B cell (primary cell): Measurements from ENCODE around the gene TUBA8. TPM values are rescaled to one million over a fixed set of nuclear protein-coding genes. Genes with fewer than 3 reads are reported as not detected.
"Not testable (repeated sequence)": the region's sequence is repeated elsewhere in the genome, so short reads cannot be mapped to it uniquely, and the experiment has no call there.

Source experiments
- ATAC-seq: fragments of 200-7000 bp; cut with Tn5 transposase; one replicate; pipeline ENCODE4 v1.10.0; 2021; ENCODE audit warnings: low read depth, mild to moderate bottlenecking, moderate number of reproducible peaks, moderate library complexity
- CTCF ChIA-PET: fragments of 350-600 bp; sonication (Branson Sonifier 250); formaldehyde crosslinking; loops from one replicate; lab custom pipeline; 2021; ENCODE audit warnings: antibody characterized with exemption, inconsistent platforms; lab: Charles Lee
- POLR2A ChIA-PET: fragments of 350-600 bp; sonication (Branson Sonifier 250); formaldehyde crosslinking; loops from one replicate; lab custom pipeline; 2021; ENCODE audit warnings: antibody characterized with exemption; lab: Charles Lee
- DNase-seq: peaks from one replicate; pipeline ENCODE4 v3.0.0; 2013
- H2AFZ ChIP-seq: 2 replicates; pipeline ENCODE4 v1.6.1; 2012; ENCODE audit warnings: mild to moderate bottlenecking, low read depth, low read length; ENCODE audit not compliant: insufficient read depth, poor library complexity, severe bottlenecking
- H3K27ac ChIP-seq, 2 donors: 1 replicate in 1 of 2; 2 replicates in 1 of 2; pipeline ENCODE4 v1.5.1; 2012 to 2013; ENCODE audit warnings: low read length in 2 of 2, mild to moderate bottlenecking in 2 of 2, moderate library complexity in 1 of 2
- H3K27me3 ChIP-seq, 4 experiments: fragments of 200-600 bp in 1 of 4; sonication (generic) in 1 of 4; replicated peaks in 1 of 4; 1 replicate in 2 of 4; 2 replicates in 2 of 4; pipeline versions ENCODE4 v1.6.1 to v1.7.0; 2013 to 2016; ENCODE audit warnings: low read length in 3 of 4, mild to moderate bottlenecking in 2 of 4, mixed read lengths in 1 of 4, moderate library complexity in 1 of 4; ENCODE audit not compliant: insufficient read depth in 4 of 4, control insufficient read depth in 3 of 4; ENCODE audit errors: control extremely low read depth in 1 of 4
- H3K36me3 ChIP-seq, 2 experiments: replicated peaks in 1 of 2; 1 replicate in 1 of 2; 2 replicates in 1 of 2; pipeline versions ENCODE4 v1.6.1 to v1.7.1; 2013; ENCODE audit warnings: low read length in 1 of 2; ENCODE audit not compliant: insufficient read depth in 2 of 2, control insufficient read depth in 1 of 2; ENCODE audit errors: control extremely low read depth in 1 of 2, extremely low read depth in 1 of 2
- H3K4me1 ChIP-seq, 2 donors: fragments of 200-600 bp in 1 of 2; sonication (generic) in 1 of 2; 1 replicate in 1 of 2; 2 replicates in 1 of 2; pipeline versions ENCODE4 v1.5.1 to v1.6.1; 2013 to 2017; ENCODE audit warnings: low read length in 2 of 2; ENCODE audit not compliant: control insufficient read depth in 2 of 2, insufficient read depth in 2 of 2
- H3K4me2 ChIP-seq: replicated peaks from 2 replicates; pipeline ENCODE3; 2012; ENCODE audit warnings: mild to moderate bottlenecking, low read depth, low read length; ENCODE audit not compliant: poor library complexity, severe bottlenecking
- H3K4me3 ChIP-seq, 5 experiments: fragments of 200-600 bp in 1 of 5; sonication (generic) in 1 of 5; 1 replicate in 3 of 5; 2 replicates in 2 of 5; pipeline versions ENCODE4 v1.5.1 to v1.7.0; 2011 to 2016; ENCODE audit warnings: low read length in 4 of 5, mild to moderate bottlenecking in 4 of 5, low read depth in 2 of 5, control low read depth in 1 of 5, moderate library complexity in 1 of 5; ENCODE audit not compliant: insufficient read depth in 1 of 5; ENCODE audit errors: control extremely low read depth in 1 of 5, extremely low read depth in 1 of 5
- H3K79me2 ChIP-seq: fragments of 200-600 bp; sonication (generic); one replicate; pipeline ENCODE4 v1.6.0; 2016; ENCODE audit warnings: low read length; ENCODE audit not compliant: control insufficient read depth, insufficient read depth
- H3K9ac ChIP-seq: fragments of 200-600 bp; sonication (generic); 2 replicates; pipeline ENCODE4 v1.6.1; 2017; ENCODE audit warnings: mild to moderate bottlenecking, low read length, moderate library complexity
- H3K9me3 ChIP-seq, 3 donors: one replicate each; pipeline versions ENCODE4 v1.6.1 to v1.7.1; 2013; ENCODE audit warnings: low read length in 2 of 3; ENCODE audit not compliant: control insufficient read depth in 2 of 3, insufficient read depth in 1 of 3; ENCODE audit errors: control extremely low read depth in 1 of 3
- H4K20me1 ChIP-seq: 2 replicates; pipeline ENCODE4 v1.6.0; 2012; ENCODE audit warnings: mild to moderate bottlenecking, low read length; ENCODE audit not compliant: insufficient read depth, control insufficient read depth, poor library complexity, severe bottlenecking
- H3K27ac Mint-ChIP-seq: one replicate; pipeline ENCODE4 v1.8.0; 2021; ENCODE audit warnings: mixed read lengths
- H3K27me3 Mint-ChIP-seq: one replicate; pipeline ENCODE4 v1.8.0; 2021; ENCODE audit warnings: mixed read lengths
- H3K4me1 Mint-ChIP-seq: one replicate; pipeline ENCODE4 v1.8.0; 2021; ENCODE audit warnings: mixed read lengths
- H3K4me3 Mint-ChIP-seq: one replicate; pipeline ENCODE4 v1.8.0; 2021; ENCODE audit warnings: mixed read lengths
- H3K9me3 Mint-ChIP-seq: one replicate; pipeline ENCODE4 v1.8.0; 2022; ENCODE audit warnings: mixed read lengths; ENCODE audit not compliant: insufficient read depth
- CTCF ChIP-seq: fragments of 200-600 bp; IDR thresholded peaks from one replicate; pipeline ENCODE4 v1.8.0; 2022; ENCODE audit warnings: antibody characterized with exemption, mild to moderate bottlenecking
- EZH2 ChIP-seq: IDR thresholded peaks from 2 replicates; pipeline ENCODE4 v1.6.1; 2012; ENCODE audit warnings: borderline replicate concordance, low read depth, mild to moderate bottlenecking, moderate library complexity, low read length; ENCODE audit not compliant: insufficient read depth, poor library complexity, severe bottlenecking
- WGBS: methylation state at CpG from one replicate; pipeline ENCODE4 v1.1.5; 2013; ENCODE audit warnings: missing lambda C conversion rate; ENCODE audit not compliant: insufficient coverage; 5-methylcytosine and 5-hydroxymethylcytosine counted together
- intact Hi-C: fragments of 100-400 bp; cut with micrococcal nuclease; formaldehyde crosslinking; loops from one replicate; pipeline ENCODE4 v1.10.0; 2022
- polyA plus RNA-seq: library from polyadenylated mRNA; depleted of rRNA; stranded (reverse); fragments of >200 nt; gene quantifications from 2 replicates; pipeline ENCODE4 v1.2.3, GENCODE V29; 2012
- total RNA-seq, 2 donors: library from RNA; stranded (reverse); fragments of 120-200 nt in 1 of 2; gene quantifications; 1 replicate in 1 of 2; 2 replicates in 1 of 2; pipeline versions ENCODE4 v1.2.3 to v1.2.4, GENCODE V29; 2013 to 2022

Gene TUBA8
- total and polyA plus RNA-seq, 2 donors (not counting 1 experiment from before 2014, with no cell fraction given), result 1.8 to 3.4 TPM

- Histone ChIP-seq H2AFZ (no peak overlapping the region), H3K27me3 (no peaks in the 10 kb centered on the region), H4K20me1 (no peaks in the 10 kb centered on the region), H3K4me1 (peaks cover 6 to 8% of the 10 kb centered on the region in 2 donors), H3K36me3 (no peaks in the 10 kb centered on the region), H3K4me2 (no peak overlapping the region), H3K4me3 (no peak overlapping the region), H3K9ac (no peak overlapping the region), H3K9me3 (no peaks in the 10 kb centered on the region), H3K79me2 (peaks cover 5% of the 10 kb centered on the region), H3K27ac (no peak overlapping the region)
- ChIA-PET POLR2A (no interaction called here), CTCF (no interaction called here)
- Mint-ChIP-seq H3K4me1 (peaks cover 12% of the 10 kb centered on the region), H3K27ac (no peak overlapping the region), H3K27me3 (no peaks in the 10 kb centered on the region), H3K4me3 (no peak overlapping the region), H3K9me3 (no peaks in the 10 kb centered on the region)
- DNase-seq (no peak), ATAC-seq (no peak)
- intact Hi-C loops, result no loop called here
- WGBS, result 93% methylated on average over 7 of the region's 8 CpGs
- TF ChIP-seq EZH2 (no peak), CTCF (no peak)
Observed at GRCh38 chr22:18154821-18155390, 44.3 kb downstream of the TUBA8 start.

DNA sequence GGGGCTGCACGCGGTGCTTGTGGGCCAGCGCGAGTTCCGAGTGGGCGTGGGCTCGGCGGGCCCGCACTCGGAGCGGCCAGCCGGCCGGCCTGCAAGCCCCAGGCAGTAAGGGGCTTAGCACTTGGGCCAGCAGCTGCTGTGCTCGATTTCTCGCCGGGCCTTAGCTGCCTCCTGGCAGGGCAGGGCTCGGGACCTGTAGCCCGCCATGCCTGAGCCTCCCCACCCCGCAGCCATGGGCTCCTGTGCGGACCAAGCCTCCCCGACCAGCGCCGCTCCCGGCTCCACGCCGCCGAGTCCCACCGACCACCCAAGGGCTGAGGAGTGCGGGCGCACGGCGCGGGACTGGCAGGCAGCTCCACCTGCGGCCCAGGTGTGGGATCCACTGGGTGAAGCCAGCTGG, 44.9 kb downstream of the TUBA8 start:
- POLR2A ChIA-PET, DNase-seq, H4K20me1 ChIP-seq, H3K4me2 ChIP-seq, H3K27me3 Mint-ChIP-seq, H2AFZ ChIP-seq, H3K4me3 Mint-ChIP-seq, H3K79me2 ChIP-seq, CTCF ChIA-PET, H3K27me3 ChIP-seq, H3K27ac Mint-ChIP-seq, ATAC-seq, H3K36me3 ChIP-seq, H3K4me1 ChIP-seq, H3K9ac ChIP-seq, H3K4me1 Mint-ChIP-seq, H3K9me3 ChIP-seq, H3K9me3 Mint-ChIP-seq, H3K27ac ChIP-seq, intact Hi-C loops, H3K4me3 ChIP-seq: not testable (repeated sequence)
- WGBS, result 95% methylated on average over 30 of the region's 34 CpGs
